B cell (primary cell): ENCODE data around the gene CAND2. TPM values are rescaled to one million over a fixed set of nuclear protein-coding genes. Genes with fewer than 3 reads are reported as not detected.
A peak's percentile ranks its signal among the peaks of the same experiment; 100 is the strongest.

Source experiments
- ATAC-seq: fragments of 200-7000 bp; cut with Tn5 transposase; one replicate; pipeline ENCODE4 v1.10.0; 2021; ENCODE audit warnings: low read depth, mild to moderate bottlenecking, moderate number of reproducible peaks, moderate library complexity
- CTCF ChIA-PET: fragments of 350-600 bp; sonication (Branson Sonifier 250); formaldehyde crosslinking; loops from one replicate; lab custom pipeline; 2021; ENCODE audit warnings: antibody characterized with exemption, inconsistent platforms; lab: Charles Lee
- POLR2A ChIA-PET: fragments of 350-600 bp; sonication (Branson Sonifier 250); formaldehyde crosslinking; loops from one replicate; lab custom pipeline; 2021; ENCODE audit warnings: antibody characterized with exemption; lab: Charles Lee
- DNase-seq: peaks from one replicate; pipeline ENCODE4 v3.0.0; 2013
- H2AFZ ChIP-seq: 2 replicates; pipeline ENCODE4 v1.6.1; 2012; ENCODE audit warnings: mild to moderate bottlenecking, low read depth, low read length; ENCODE audit not compliant: insufficient read depth, poor library complexity, severe bottlenecking
- H3K27ac ChIP-seq, 2 donors: 1 replicate in 1 of 2; 2 replicates in 1 of 2; pipeline ENCODE4 v1.5.1; 2012 to 2013; ENCODE audit warnings: low read length in 2 of 2, mild to moderate bottlenecking in 2 of 2, moderate library complexity in 1 of 2
- H3K27me3 ChIP-seq, 4 experiments: fragments of 200-600 bp in 1 of 4; sonication (generic) in 1 of 4; replicated peaks in 1 of 4; 1 replicate in 2 of 4; 2 replicates in 2 of 4; pipeline versions ENCODE4 v1.6.1 to v1.7.0; 2013 to 2016; ENCODE audit warnings: low read length in 3 of 4, mild to moderate bottlenecking in 2 of 4, mixed read lengths in 1 of 4, moderate library complexity in 1 of 4; ENCODE audit not compliant: insufficient read depth in 4 of 4, control insufficient read depth in 3 of 4; ENCODE audit errors: control extremely low read depth in 1 of 4
- H3K36me3 ChIP-seq, 2 experiments: replicated peaks in 1 of 2; 1 replicate in 1 of 2; 2 replicates in 1 of 2; pipeline versions ENCODE4 v1.6.1 to v1.7.1; 2013; ENCODE audit warnings: low read length in 1 of 2; ENCODE audit not compliant: insufficient read depth in 2 of 2, control insufficient read depth in 1 of 2; ENCODE audit errors: control extremely low read depth in 1 of 2, extremely low read depth in 1 of 2
- H3K4me1 ChIP-seq, 2 donors: fragments of 200-600 bp in 1 of 2; sonication (generic) in 1 of 2; 1 replicate in 1 of 2; 2 replicates in 1 of 2; pipeline versions ENCODE4 v1.5.1 to v1.6.1; 2013 to 2017; ENCODE audit warnings: low read length in 2 of 2; ENCODE audit not compliant: control insufficient read depth in 2 of 2, insufficient read depth in 2 of 2
- H3K4me2 ChIP-seq: replicated peaks from 2 replicates; pipeline ENCODE3; 2012; ENCODE audit warnings: mild to moderate bottlenecking, low read depth, low read length; ENCODE audit not compliant: poor library complexity, severe bottlenecking
- H3K4me3 ChIP-seq, 5 experiments: fragments of 200-600 bp in 1 of 5; sonication (generic) in 1 of 5; 1 replicate in 3 of 5; 2 replicates in 2 of 5; pipeline versions ENCODE4 v1.5.1 to v1.7.0; 2011 to 2016; ENCODE audit warnings: low read length in 4 of 5, mild to moderate bottlenecking in 4 of 5, low read depth in 2 of 5, control low read depth in 1 of 5, moderate library complexity in 1 of 5; ENCODE audit not compliant: insufficient read depth in 1 of 5; ENCODE audit errors: control extremely low read depth in 1 of 5, extremely low read depth in 1 of 5
- H3K79me2 ChIP-seq: fragments of 200-600 bp; sonication (generic); one replicate; pipeline ENCODE4 v1.6.0; 2016; ENCODE audit warnings: low read length; ENCODE audit not compliant: control insufficient read depth, insufficient read depth
- H3K9ac ChIP-seq: fragments of 200-600 bp; sonication (generic); 2 replicates; pipeline ENCODE4 v1.6.1; 2017; ENCODE audit warnings: mild to moderate bottlenecking, low read length, moderate library complexity
- H3K9me3 ChIP-seq, 3 donors: one replicate each; pipeline versions ENCODE4 v1.6.1 to v1.7.1; 2013; ENCODE audit warnings: low read length in 2 of 3; ENCODE audit not compliant: control insufficient read depth in 2 of 3, insufficient read depth in 1 of 3; ENCODE audit errors: control extremely low read depth in 1 of 3
- H4K20me1 ChIP-seq: 2 replicates; pipeline ENCODE4 v1.6.0; 2012; ENCODE audit warnings: mild to moderate bottlenecking, low read length; ENCODE audit not compliant: insufficient read depth, control insufficient read depth, poor library complexity, severe bottlenecking
- H3K27ac Mint-ChIP-seq: one replicate; pipeline ENCODE4 v1.8.0; 2021; ENCODE audit warnings: mixed read lengths
- H3K27me3 Mint-ChIP-seq: one replicate; pipeline ENCODE4 v1.8.0; 2021; ENCODE audit warnings: mixed read lengths
- H3K4me1 Mint-ChIP-seq: one replicate; pipeline ENCODE4 v1.8.0; 2021; ENCODE audit warnings: mixed read lengths
- H3K4me3 Mint-ChIP-seq: one replicate; pipeline ENCODE4 v1.8.0; 2021; ENCODE audit warnings: mixed read lengths
- H3K9me3 Mint-ChIP-seq: one replicate; pipeline ENCODE4 v1.8.0; 2022; ENCODE audit warnings: mixed read lengths; ENCODE audit not compliant: insufficient read depth
- CTCF ChIP-seq: fragments of 200-600 bp; IDR thresholded peaks from one replicate; pipeline ENCODE4 v1.8.0; 2022; ENCODE audit warnings: antibody characterized with exemption, mild to moderate bottlenecking
- EZH2 ChIP-seq: IDR thresholded peaks from 2 replicates; pipeline ENCODE4 v1.6.1; 2012; ENCODE audit warnings: borderline replicate concordance, low read depth, mild to moderate bottlenecking, moderate library complexity, low read length; ENCODE audit not compliant: insufficient read depth, poor library complexity, severe bottlenecking
- WGBS: methylation state at CpG from one replicate; pipeline ENCODE4 v1.1.5; 2013; ENCODE audit warnings: missing lambda C conversion rate; ENCODE audit not compliant: insufficient coverage; 5-methylcytosine and 5-hydroxymethylcytosine counted together
- intact Hi-C: fragments of 100-400 bp; cut with micrococcal nuclease; formaldehyde crosslinking; loops from one replicate; pipeline ENCODE4 v1.10.0; 2022
- polyA plus RNA-seq: library from polyadenylated mRNA; depleted of rRNA; stranded (reverse); fragments of >200 nt; gene quantifications from 2 replicates; pipeline ENCODE4 v1.2.3, GENCODE V29; 2012
- total RNA-seq, 2 donors: library from RNA; stranded (reverse); fragments of 120-200 nt in 1 of 2; gene quantifications; 1 replicate in 1 of 2; 2 replicates in 1 of 2; pipeline versions ENCODE4 v1.2.3 to v1.2.4, GENCODE V29; 2013 to 2022

Gene CAND2
- total and polyA plus RNA-seq, 2 donors (not counting 1 experiment from before 2014, with no cell fraction given): 0.34 to 1.9 TPM

GRCh38 chr3:12868039-12869034, 71.9 kb downstream of the CAND2 start:
- no peak overlapping the region for H3K27ac ChIP-seq
- no peaks in the 10 kb centered on the region for H3K79me2 ChIP-seq
- peaks cover 16 to 34% of the 10 kb centered on the region in 2 donors for H3K4me1 ChIP-seq
- H3K36me3 ChIP-seq: no peaks in the 10 kb centered on the region
- ATAC-seq (peak; percentile 73), DNase-seq (peak; percentile 79)
- TF ChIP-seq CTCF (peak; percentile 92), EZH2 (no peak)
- H4K20me1 ChIP-seq: no peaks in the 10 kb centered on the region
- CTCF ChIA-PET: interaction anchor here (0.6 to 7.3 kb wide), 20 partner anchors 8 to 781 kb away, joined by 3 to 116 read pairs (median 5); partner anchors contain the start of gene HDAC11
- H3K4me1 Mint-ChIP-seq: peaks cover 23% of the 10 kb centered on the region
- peaks cover 3% of the 10 kb centered on the region for H3K9me3 Mint-ChIP-seq
- peak overlapping the region; percentile 19 to 59 (median 47) for H3K4me3 ChIP-seq
- H3K27ac Mint-ChIP-seq: peak overlapping the region; percentile 8
- H3K4me2 ChIP-seq: peak overlapping the region; percentile 85
- peaks cover 0 to 23% (median 3%) of the 10 kb centered on the region in 4 experiments for H3K27me3 ChIP-seq
- peak overlapping the region; percentile 85 for H3K4me3 Mint-ChIP-seq
- POLR2A ChIA-PET: interaction anchor here (0.6 kb wide), 2 partner anchors 57 to 586 kb away, joined by 5 to 6 read pairs; no protein-coding TSS in a partner anchor
- WGBS: 3% methylated on average over 39 of the region's 45 CpGs
- peak overlapping the region; percentile 65 for H2AFZ ChIP-seq
- peaks cover 9% of the 10 kb centered on the region for H3K27me3 Mint-ChIP-seq
- H3K9ac ChIP-seq: peak overlapping the region; percentile 59
- intact Hi-C loops: loop anchor here (1.0 kb wide), 3 partner anchors 24 to 58 kb away; partner anchors contain the start of gene RPL32
- peaks cover 0 to 24% (median 7%) of the 10 kb centered on the region in 3 donors for H3K9me3 ChIP-seq
